ENCODE data around the gene AOAH.

AOAH gene

GRCh38 chr7:36521911-36522310 is 202.4 kb downstream of the AOAH start:
- no peaks in the 10 kb centered on the region for H3K27me3 ChIP-seq (ENCODE audit: insufficient read depth, poor library complexity, severe bottlenecking)
- no peak for TF ChIP-seq CTCF (IDR thresholded peaks at IDR 0.05; ENCODE audit: insufficient read depth, low read length)
- TF ChIP-seq SPI1 (IDR thresholded peaks at IDR 0.05; ENCODE audit: borderline replicate concordance, low read depth), result no peak
- TF ChIP-seq REST (IDR thresholded peaks at IDR 0.05; ENCODE audit: insufficient replicate concordance, low read depth), result no peak
- no peak for TF ChIP-seq GABPA (IDR thresholded peaks at IDR 0.05; ENCODE audit: low read depth)
- no peak for TF ChIP-seq POLR2AphosphoS5 (IDR thresholded peaks at IDR 0.05; ENCODE audit: low read depth)
- no peak overlapping the region for H3K4me3 ChIP-seq (replicated peaks; ENCODE audit: insufficient read depth, low read length)
- H3K27ac ChIP-seq (replicated peaks), result no peak overlapping the region
- no peak for DNase-seq (ENCODE audit: low read depth in 1 of 2, low spot score in 1 of 2)

- H3K4me3 ChIP-seq (replicated peaks; ENCODE audit: insufficient read depth, low read length), result no peak overlapping the region
- no peak for TF ChIP-seq POLR2AphosphoS5 (IDR thresholded peaks at IDR 0.05; ENCODE audit: low read depth)
Observed at GRCh38 chr7:36521133-36521532, 203.2 kb downstream of the AOAH start.

GRCh38 chr7:36515847-36516246 is 208.4 kb downstream of the AOAH start:
- Histone ChIP-seq H3K27ac (replicated peaks) (no peak overlapping the region), H3K27me3 (ENCODE audit: insufficient read depth, poor library complexity, severe bottlenecking) (no peaks in the 10 kb centered on the region), H3K4me3 (replicated peaks; ENCODE audit: insufficient read depth, low read length) (no peak overlapping the region)
- no peak for TF ChIP-seq REST (IDR thresholded peaks at IDR 0.05; ENCODE audit: insufficient replicate concordance, low read depth)
- no peak for TF ChIP-seq SPI1 (IDR thresholded peaks at IDR 0.05; ENCODE audit: borderline replicate concordance, low read depth)
- no peak for TF ChIP-seq POLR2AphosphoS5 (IDR thresholded peaks at IDR 0.05; ENCODE audit: low read depth)
- TF ChIP-seq GABPA (IDR thresholded peaks at IDR 0.05; ENCODE audit: low read depth), result no peak
- no peak for TF ChIP-seq CTCF (IDR thresholded peaks at IDR 0.05; ENCODE audit: insufficient read depth, low read length)
- DNase-seq (ENCODE audit: low read depth in 1 of 2, low spot score in 1 of 2), result no peak

More at GRCh38 chr7:36521133-36521532, 203.2 kb downstream of the AOAH start:
- no peak overlapping the region for H3K27ac ChIP-seq (replicated peaks)
- no peaks in the 10 kb centered on the region for H3K27me3 ChIP-seq (ENCODE audit: insufficient read depth, poor library complexity, severe bottlenecking)
- no peak for DNase-seq (ENCODE audit: low read depth in 1 of 2, low spot score in 1 of 2)

- DNase-seq (ENCODE audit: low read depth in 1 of 2, low spot score in 1 of 2), result no peak
- no peak for TF ChIP-seq REST (IDR thresholded peaks at IDR 0.05; ENCODE audit: insufficient replicate concordance, low read depth)
- no peak for TF ChIP-seq SPI1 (IDR thresholded peaks at IDR 0.05; ENCODE audit: borderline replicate concordance, low read depth)
- no peak for TF ChIP-seq GABPA (IDR thresholded peaks at IDR 0.05; ENCODE audit: low read depth)
- no peak for TF ChIP-seq CTCF (IDR thresholded peaks at IDR 0.05; ENCODE audit: insufficient read depth, low read length)
- TF ChIP-seq POLR2AphosphoS5 (IDR thresholded peaks at IDR 0.05; ENCODE audit: low read depth), result no peak
- Histone ChIP-seq H3K27ac (replicated peaks) (no peak overlapping the region), H3K27me3 (ENCODE audit: insufficient read depth, poor library complexity, severe bottlenecking) (no peaks in the 10 kb centered on the region), H3K4me3 (replicated peaks; ENCODE audit: insufficient read depth, low read length) (no peak overlapping the region)
Observed at GRCh38 chr7:36514289-36515243, 209.7 kb downstream of the AOAH start.
